ENCODE data around the gene LASP1. TPM values are rescaled to one million over a fixed set of nuclear protein-coding genes. Genes with fewer than 3 reads are reported as not detected.
A peak's percentile ranks its signal among the peaks of the same experiment; 100 is the strongest.

LASP1 gene
- total RNA-seq, 2 experiments from 2014 or later: 48.6 to 110 TPM

DNA sequence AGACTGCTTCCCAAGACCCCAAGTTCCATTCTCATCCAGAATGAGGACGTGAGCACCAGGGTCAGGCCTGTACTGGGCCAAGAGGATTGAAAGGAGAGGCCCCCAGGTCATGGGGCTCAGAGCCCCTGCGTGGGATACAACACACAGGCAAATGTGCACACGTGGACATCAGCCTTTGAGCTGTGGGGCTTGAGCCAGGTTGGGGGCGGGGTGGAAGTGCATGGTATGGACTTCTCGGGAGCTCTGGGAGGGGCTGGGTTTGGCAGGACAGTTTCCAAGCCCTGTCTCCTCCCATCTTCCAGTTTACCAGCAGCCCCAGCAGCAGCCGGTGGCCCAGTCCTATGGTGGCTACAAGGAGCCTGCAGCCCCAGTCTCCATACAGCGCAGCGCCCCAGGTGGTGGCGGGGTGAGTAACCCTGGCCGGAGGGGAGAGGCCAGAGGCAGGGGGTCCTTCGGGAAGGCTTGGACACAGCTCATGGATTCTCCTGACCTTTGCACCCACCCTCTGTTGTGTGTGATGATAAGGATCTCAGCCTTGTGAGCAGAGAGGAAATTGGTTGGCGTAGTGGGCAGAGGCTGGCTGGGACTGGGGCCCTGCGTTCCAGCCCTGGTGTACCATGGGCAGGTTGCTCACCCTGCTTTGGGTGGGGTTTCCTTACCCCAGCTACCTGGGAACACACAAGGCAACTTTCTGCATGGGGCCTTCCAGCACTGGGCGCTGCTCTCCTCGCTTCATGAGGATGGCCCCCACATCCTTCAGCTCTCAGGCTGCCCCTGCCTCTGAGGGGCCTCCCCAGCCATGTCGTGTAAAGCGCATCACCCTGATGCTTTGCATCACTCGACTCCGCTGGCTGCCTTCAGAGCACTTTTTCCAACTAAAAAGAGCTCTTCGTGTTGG, 45.1 kb downstream of the LASP1 start:
- no peaks in the 10 kb centered on the region for H4K20me1 ChIP-seq (ENCODE audit: insufficient read depth, low read length)
- intact Hi-C loops (cut with micrococcal nuclease; ENCODE audit: unreplicated experiment): no loop called here
- H3K36me3 ChIP-seq (ENCODE audit: insufficient read depth, low read length): peaks cover 64% of the 10 kb centered on the region
- H3K4me1 ChIP-seq (ENCODE audit: insufficient read depth, low read length, poor library complexity, severe bottlenecking): no peaks in the 10 kb centered on the region
- CTCF ChIA-PET (ENCODE audit: unreplicated experiment): interaction anchor here (0.6 kb wide), 1 partner anchor 44 kb away, joined by 3 read pairs; no protein-coding TSS in a partner anchor
- H3K79me2 ChIP-seq (ENCODE audit: insufficient read depth, low read depth, low read length): no peaks in the 10 kb centered on the region
- DNase-seq (ENCODE audit: low spot score): no peak
- H3K9me2 ChIP-seq (ENCODE audit: insufficient read depth, low read length): no peaks in the 10 kb centered on the region
- H3K4me2 ChIP-seq (ENCODE audit: low read length): no peak overlapping the region
- TF ChIP-seq, protein P1, sequence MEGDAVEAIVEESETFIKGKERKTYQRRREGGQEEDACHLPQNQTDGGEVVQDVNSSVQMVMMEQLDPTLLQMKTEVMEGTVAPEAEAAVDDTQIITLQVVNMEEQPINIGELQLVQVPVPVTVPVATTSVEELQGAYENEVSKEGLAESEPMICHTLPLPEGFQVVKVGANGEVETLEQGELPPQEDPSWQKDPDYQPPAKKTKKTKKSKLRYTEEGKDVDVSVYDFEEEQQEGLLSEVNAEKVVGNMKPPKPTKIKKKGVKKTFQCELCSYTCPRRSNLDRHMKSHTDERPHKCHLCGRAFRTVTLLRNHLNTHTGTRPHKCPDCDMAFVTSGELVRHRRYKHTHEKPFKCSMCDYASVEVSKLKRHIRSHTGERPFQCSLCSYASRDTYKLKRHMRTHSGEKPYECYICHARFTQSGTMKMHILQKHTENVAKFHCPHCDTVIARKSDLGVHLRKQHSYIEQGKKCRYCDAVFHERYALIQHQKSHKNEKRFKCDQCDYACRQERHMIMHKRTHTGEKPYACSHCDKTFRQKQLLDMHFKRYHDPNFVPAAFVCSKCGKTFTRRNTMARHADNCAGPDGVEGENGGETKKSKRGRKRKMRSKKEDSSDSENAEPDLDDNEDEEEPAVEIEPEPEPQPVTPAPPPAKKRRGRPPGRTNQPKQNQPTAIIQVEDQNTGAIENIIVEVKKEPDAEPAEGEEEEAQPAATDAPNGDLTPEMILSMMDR (conservative IDR thresholded peaks at IDR 0.05; ENCODE audit: low read length): 0 out of 2 replicates have a peak, but pooled peaks have one; percentile 19
- TF ChIP-seq EZH2phosphoT487 (IDR thresholded peaks at IDR 0.05; ENCODE audit: borderline replicate concordance, low read depth, low read length): no peak
- H2AFZ ChIP-seq (ENCODE audit: low read length): no peak overlapping the region
- H3K9me3 ChIP-seq (ENCODE audit: low read length): no peaks in the 10 kb centered on the region
- H3K4me3 ChIP-seq (ENCODE audit: low read depth, low read length, poor library complexity, severe bottlenecking): no peak overlapping the region
- POLR2A ChIA-PET: no interaction called here
- H3K27ac ChIP-seq (ENCODE audit: low read depth, low read length, poor library complexity, severe bottlenecking): no peak overlapping the region
- no TSS peak for BruUV-seq (replicated peaks)

DNA sequence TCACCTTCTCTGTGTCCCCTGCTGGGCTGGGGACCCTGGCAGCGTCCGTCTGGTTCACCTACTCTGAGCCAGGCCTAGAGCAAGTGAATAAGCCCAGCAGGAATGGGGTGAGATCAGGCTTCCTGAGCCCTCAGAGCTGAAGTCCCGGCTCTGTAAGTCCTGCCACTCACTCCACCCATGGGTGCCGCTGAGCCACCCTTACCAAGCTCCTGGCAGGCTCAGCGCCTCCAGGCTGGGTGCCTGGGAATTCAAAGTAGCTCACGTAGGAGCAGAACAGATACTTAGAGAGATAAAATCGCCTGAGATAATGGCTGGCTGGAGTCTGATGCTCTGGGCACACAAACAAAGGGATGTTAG, 45.8 kb downstream of the LASP1 start:
- no TSS peak for BruUV-seq (replicated peaks)
- CTCF ChIA-PET (ENCODE audit: unreplicated experiment): interaction anchor here (0.6 kb wide), 1 partner anchor 44 kb away, joined by 3 read pairs; no protein-coding TSS in a partner anchor

More for the DNA sequence above, 45.8 kb downstream of the LASP1 start:
- POLR2A ChIA-PET: no interaction called here
- Histone ChIP-seq H3K4me1 (ENCODE audit: insufficient read depth, low read length, poor library complexity, severe bottlenecking) (no peaks in the 10 kb centered on the region), H3K27ac (ENCODE audit: low read depth, low read length, poor library complexity, severe bottlenecking) (no peak overlapping the region), H3K4me2 (ENCODE audit: low read length) (no peak overlapping the region), H4K20me1 (ENCODE audit: insufficient read depth, low read length) (no peaks in the 10 kb centered on the region), H2AFZ (ENCODE audit: low read length) (no peak overlapping the region), H3K9me2 (ENCODE audit: insufficient read depth, low read length) (no peaks in the 10 kb centered on the region), H3K36me3 (ENCODE audit: insufficient read depth, low read length) (peaks cover 65% of the 10 kb centered on the region), H3K9me3 (ENCODE audit: low read length) (no peaks in the 10 kb centered on the region), H3K79me2 (ENCODE audit: insufficient read depth, low read depth, low read length) (no peaks in the 10 kb centered on the region), H3K4me3 (ENCODE audit: low read depth, low read length, poor library complexity, severe bottlenecking) (no peak overlapping the region)
- intact Hi-C loops (cut with micrococcal nuclease; ENCODE audit: unreplicated experiment): no loop called here
- no peak for DNase-seq (ENCODE audit: low spot score)
- TF ChIP-seq EZH2phosphoT487 (IDR thresholded peaks at IDR 0.05; ENCODE audit: borderline replicate concordance, low read depth, low read length): no peak
- TF ChIP-seq, protein P1 (conservative IDR thresholded peaks at IDR 0.05; ENCODE audit: low read length): no peak
